Myocyte (in vitro differentiated cells): ENCODE measurements around the gene CFAP77. TPM values are rescaled to one million over a fixed set of nuclear protein-coding genes. Genes with fewer than 3 reads are reported as not detected.

Source experiments
- DNase-seq: peaks from one replicate; pipeline ENCODE4 v3.0.0-alpha.2; 2012; ENCODE audit warnings: low read depth
- total RNA-seq: library from RNA; depleted of rRNA; stranded (reverse); fragments of >200 nt; gene quantifications from 2 replicates; pipeline ENCODE4 v1.2.3, GENCODE V29; 2014

CFAP77 gene
- total RNA-seq, 1 donor from 2014 or later, result not detected

DNA sequence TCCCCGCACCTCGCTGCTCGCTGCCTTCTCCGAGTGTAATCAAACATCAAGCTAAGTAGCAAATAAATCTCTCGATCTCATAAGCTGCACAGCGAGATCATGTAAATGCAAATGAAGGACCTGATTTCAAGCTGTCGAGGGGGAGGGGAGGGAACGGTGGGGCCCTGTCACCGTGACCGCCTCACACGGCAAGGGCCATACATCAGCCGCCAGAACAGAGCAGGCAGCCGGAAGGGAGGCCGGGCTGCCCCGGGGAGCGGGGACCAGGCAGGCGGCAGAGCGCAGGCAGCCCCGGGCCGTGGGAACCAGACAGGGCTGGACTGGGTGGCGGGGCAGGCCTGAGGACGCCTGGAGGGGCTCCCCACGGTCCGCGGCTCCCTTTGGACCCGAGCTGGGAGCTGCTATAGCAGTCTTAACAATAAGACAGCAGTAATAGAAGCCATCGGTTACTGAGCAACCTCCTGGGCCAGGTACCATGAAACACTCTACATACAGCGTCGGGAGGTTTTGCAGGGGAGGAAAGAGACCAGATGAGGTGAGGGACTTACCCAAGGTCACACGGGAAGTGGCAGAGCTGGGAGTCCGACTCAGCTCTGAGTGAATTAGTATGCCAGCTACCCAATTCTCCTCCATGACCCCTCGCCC, 76.8 kb downstream of the CFAP77 start:
- no peak for DNase-seq

DNA sequence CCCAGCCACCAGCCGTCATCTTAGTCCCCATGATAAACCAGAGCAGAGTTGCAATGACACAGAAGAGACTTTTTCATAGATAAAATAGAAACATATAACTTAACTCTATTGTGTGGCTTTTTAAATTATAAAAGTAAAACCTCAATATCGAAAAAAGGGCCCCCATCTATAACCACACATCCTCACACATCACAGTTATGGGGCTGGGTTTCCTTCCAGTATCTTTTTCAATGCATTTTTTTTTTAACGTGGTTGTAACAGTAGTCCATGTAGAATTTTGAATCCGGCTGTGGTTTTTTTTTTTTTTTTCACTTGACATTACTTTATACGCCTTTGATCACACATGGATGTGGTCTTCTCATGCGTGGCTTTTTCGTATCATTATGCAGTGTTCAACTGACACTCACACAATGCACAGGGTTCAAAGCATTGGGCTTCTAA, 77.4 kb downstream of the CFAP77 start:
- no peak for DNase-seq

DNA sequence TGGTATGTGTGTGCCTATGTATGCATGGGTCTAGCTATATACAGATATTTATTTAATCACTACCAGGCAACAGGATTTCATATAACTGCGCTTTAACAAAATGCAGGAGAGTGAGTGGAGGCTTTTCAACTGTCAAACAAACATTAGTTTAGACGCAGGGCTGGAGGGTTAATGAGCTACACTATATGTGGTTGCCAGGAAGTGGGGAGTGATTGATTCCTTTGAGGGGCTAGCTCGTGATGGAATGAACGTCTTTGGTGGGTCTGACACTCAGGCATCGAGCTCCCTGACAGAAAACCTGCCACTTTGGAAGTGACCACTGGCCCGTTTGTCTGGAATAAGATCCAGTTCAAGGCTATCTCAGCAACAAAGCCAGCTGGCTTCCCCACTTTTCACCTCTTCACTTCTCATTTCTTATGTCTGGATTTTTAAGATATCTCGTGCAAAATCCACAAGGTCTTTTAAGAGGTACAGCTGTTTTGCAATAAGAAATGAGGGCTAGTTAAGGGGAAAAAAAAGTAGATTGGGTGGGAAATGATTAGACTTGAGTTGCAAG, 78.0 kb downstream of the CFAP77 start:
- DNase-seq, result no peak

DNA sequence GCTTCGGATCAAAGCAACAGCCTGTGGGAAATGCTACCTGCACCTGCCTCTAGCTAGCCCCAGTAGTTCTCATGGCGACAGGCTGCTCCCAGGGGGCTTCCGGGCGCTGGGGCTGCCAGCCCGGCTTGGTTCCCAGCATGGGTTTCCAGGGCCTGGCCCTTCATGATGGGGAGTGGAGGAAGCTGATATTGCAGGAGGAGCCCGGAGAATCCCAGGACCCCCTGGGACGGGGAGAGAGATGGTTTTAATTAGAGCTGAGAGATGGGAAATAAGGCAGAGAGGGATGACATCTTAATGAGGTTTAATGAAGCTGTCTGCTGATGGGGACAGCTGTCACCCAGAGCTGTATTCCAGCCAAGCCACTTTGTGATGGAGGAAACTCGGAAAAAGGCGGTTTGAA, 78.6 kb downstream of the CFAP77 start:
- DNase-seq, result no peak

DNA sequence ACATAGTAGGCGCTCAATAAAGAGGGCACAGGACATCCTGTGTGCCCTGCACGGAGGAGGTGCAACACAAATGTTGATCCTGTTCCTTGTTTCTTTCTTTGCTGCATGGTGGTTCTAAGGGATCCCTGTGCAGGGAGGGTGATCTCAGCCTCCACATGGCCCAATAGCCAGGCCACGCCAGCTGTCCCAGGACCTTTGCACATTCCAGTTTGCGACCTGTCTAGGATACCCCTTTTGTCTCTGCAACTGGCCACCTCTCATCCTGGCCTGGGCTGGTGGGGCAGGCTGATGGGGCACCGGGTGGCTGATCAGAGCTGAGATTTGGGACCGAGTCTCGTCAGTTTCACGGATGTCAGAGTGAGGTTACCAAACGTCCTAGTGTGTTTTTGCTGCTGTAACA, 79.5 kb downstream of the CFAP77 start:
- no peak for DNase-seq

DNA sequence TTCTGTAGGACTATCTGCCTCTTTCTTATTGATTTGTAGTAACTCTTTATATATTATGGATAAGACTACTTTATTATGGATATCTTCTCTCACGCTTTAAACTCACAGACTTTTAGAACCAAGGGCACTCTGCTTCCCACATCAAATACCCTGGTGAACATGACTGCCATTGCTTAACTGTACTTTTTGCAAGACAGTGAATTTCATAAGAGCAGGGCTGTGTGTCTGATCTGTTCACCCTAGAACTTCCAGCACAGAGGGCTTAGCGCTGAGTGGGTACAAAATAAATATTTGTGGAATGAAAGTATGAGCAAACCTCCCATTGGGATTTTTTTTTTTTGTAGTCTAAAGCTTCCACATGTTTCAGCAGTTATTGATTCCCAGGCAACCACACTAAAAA, 84.8 kb downstream of the CFAP77 start:
- DNase-seq, result no peak

DNA sequence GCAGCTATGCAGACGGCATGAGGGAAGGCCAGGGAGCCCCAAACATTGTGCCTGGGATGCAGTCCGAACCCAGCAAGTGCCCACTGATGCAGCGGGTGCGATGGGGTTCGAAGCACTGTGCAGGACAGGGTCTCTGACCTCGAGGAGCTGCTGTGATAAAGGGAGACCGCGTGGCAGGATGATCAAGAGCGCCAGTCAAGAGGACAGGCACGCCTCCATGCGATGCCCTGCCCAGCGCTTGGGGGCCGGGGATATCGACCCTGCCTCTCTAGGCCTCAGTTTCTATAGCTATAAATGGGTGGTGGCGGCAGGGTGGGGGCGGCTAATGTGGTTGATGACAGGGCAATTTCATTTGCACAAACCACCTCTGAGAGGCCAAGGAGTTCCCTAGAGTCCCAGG, 87.7 kb downstream of the CFAP77 start:
- no peak for DNase-seq

DNA sequence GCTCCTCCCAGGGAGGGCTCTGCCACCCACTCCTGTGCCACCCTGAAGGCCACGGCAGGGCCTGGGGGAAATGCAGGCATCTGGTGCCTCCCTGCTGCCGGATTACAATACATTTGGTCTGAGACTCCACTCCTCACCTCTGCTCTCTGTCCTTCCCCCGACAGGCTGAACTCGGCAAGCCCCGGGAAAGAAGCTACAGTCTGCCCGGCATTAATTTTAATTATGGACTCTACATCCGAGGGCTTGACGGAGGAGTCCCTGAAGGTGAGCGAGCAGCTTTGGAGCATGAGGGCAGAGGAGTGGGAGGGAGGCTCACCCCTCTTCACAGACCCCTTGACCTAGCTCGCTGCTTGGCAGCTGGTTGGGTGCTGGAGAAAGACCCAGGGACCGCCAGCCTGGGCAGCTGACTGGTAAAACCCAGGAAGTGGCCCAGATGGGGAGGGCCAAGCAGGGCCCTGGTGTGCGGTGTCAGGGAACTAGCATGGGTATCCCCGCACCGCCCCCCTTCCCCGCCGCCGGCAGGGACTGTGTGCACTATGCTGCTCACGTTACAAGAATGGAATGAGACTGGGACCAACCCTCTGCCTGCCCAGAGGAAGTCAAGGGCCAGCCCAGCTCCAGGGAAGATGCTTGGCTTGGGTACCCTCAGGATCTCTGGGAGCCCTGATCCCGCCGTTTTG, 88.7 kb downstream of the CFAP77 start:
- DNase-seq, result peak; percentile 26

DNA sequence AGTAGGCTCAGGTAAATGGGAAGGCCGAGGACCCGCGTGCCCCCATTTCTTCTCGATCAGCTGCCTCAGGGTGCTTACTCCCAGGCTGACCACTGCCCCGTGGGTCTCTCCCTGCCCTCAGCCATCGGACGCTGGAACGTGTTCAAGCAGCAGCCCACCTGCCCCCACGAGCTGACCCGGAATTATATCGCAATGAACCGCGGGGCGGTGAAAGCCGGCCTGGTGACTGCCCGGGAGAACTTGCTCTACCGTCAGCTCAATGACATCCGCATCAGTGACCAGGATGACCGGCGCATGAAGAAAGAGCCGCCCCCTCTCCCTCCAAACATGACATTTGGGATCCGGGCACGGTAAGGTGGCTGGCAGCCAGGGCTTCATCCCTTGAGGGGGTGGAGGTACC, 89.2 kb downstream of the CFAP77 start:
- DNase-seq, result no peak

DNA sequence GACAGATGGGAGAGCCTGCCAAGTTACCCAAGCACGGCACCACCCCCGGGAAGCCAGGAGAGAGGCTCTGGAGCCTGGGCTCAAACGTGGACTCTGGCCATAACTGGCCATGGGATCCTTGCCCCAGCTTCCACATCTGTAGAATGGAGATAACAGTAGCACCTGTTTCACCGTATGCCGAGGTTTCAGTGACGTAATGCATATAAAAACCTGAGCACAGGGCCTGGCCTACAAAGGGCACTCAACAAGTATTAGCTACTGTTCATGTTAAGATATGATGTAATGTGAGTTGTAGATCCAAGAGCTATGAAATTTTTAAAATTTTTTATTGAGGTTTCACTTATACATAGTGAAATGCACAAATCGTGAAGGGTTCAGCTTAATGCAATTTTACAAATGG, 90.2 kb downstream of the CFAP77 start:
- no peak for DNase-seq

DNA sequence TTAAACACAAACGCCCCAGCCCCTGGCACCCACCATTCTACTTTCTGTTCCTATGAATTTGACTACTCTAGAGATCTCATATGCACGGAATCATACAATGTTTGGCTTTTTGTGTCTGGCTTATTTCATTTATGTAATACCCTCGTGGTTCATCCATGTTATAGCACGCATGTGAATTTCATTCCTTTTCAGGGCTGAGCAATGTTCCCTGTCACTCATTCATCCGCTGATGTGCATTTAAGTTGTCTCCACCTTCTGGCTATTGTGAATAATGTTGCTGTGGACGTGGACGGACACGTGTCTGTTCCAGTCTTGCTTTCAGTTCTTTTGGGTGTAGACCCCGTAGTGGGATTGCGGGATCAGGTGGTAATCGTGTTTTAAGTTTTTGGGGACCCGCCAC, 92.5 kb downstream of the CFAP77 start:
- DNase-seq, result no peak

DNA sequence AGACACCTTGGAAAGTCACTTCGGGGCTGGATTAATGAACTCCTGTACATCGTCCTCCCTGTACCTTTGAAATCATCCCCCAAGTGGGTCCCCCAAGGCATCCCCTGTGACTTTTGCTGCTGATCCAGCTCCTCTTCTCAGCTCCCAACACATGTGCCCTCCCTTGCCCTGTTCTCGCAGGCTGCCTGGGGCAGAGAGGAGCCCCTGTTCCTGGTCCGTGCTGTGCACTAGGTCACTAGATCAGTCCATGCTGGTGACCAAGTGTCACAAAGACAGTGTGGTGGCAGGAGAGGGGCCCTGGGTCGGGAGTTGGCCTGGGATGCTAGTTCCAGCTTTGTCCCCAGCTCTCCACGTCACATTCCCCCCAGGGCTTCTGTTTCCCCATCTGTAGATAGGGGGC, 93.1 kb downstream of the CFAP77 start:
- DNase-seq, result no peak

DNA sequence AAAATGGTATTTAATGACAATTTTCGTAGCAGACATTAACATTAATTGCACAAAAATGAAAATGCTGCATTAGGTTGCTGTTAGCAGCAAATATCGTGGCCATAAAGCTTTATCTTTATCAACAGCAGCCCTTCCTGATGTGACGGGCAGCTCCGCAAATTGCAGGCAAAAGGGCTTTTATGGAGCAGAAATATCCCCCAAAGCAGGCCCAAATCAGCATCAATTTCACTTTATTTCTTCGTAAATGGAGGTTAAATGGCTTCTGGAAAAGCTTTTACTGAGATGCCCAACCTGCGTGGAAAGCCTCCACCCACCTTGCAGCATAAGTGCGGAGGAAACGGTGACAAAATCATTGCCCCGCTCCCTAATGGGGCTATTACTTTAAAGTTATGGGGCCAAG, 94.5 kb downstream of the CFAP77 start:
- DNase-seq, result no peak

DNA sequence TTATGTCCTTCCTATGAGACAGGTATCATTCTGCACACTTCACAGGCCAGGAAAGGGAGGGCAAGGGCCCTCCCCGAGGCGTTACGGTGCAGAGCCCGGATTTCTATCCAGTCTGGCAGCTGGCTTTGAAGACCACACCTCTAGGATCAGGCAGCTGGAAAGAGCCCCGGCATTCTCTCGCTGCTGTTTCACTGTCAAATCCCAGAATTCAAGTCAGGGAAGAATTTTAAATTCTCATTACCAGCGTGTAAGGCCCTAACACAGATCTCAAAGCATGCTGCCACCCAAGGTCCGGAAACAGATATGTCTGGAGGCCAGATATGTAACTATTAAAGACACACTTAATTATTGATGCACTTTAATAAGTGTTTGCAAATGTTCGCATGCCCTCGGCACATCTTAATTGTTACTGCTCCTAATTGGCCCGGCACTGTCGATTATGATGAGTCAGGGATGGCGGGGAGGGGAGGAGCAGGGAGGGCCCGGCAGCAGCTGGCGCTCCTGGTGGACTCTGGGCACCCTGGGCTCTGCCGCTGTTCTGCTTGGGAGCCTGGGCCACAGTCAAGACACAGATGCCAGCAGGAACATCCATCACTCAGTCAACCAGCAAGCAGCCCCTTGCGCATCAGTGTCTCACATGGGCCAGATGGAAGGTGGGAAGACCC, 96.1 kb downstream of the CFAP77 start:
- DNase-seq, result no peak

DNA sequence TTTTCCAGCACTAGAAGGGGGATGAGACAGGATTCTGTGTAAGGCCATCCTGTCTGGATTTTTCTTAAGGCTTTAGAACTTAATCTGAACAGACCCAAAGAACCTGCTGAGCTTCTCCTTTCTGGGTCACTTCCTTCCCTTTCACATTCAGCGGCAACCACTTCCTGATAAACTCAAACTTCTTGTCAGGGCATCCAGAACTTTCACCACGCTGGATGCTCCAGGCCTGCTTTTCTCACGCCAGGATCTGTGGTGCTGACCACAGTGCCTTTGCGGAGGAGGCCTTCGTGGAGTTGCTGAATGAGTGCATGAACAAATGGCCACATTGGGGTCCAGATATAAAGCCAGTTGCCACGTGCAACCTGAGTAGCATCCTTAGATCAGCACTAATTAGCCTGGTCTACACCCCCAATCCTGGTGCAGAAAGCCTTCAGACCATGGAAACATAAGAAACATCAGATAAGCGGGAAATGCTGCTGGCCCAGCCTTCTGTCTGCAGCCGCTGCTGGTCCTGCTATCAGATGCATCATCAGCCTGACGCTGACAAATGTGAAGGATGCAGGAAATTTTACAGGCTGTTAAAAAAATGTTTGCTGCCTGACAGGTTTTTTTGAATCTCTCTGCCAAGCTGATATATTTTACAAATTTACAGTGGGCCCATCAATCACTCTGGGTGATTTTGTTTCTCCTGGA, 97.1 kb downstream of the CFAP77 start:
- DNase-seq, result no peak

DNA sequence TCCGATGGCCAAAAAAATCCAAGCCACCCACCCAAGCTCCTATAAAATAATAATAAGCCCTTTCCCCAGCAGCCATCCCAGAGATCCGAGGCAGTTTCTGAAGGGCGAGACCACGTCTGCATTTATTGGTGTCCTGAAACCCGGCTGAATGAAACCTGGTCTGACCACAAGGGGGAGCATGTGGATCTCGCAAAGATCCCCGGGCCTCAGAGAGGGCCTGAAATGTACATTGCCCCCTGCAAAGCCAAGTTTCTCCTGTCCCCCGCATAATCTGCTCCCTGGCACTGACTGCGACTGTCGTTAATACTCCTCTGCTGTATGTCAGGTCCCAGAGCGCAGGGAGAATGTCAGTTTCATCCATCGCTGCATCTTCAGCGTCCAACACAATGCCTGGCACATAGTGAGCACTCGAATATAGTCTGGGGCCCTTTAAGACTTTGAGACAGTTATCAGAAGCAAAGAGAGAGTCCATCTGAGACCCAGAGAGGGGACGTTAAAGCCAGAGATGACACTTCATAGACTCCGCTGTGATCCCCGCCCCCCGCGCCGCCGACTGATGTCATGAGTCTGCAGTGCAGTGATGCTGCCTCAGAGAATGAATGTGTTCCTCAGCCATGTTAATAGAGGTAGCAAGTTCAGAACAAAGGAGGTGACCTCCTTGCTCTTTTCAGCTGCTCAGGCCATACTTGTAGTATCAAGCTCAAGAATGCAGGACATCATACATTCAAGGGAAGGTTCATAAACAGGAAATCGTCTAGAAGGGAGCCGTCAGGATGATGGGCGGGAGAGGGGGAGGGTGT, 97.9 kb downstream of the CFAP77 start:
- DNase-seq, result peak; percentile 71

DNA sequence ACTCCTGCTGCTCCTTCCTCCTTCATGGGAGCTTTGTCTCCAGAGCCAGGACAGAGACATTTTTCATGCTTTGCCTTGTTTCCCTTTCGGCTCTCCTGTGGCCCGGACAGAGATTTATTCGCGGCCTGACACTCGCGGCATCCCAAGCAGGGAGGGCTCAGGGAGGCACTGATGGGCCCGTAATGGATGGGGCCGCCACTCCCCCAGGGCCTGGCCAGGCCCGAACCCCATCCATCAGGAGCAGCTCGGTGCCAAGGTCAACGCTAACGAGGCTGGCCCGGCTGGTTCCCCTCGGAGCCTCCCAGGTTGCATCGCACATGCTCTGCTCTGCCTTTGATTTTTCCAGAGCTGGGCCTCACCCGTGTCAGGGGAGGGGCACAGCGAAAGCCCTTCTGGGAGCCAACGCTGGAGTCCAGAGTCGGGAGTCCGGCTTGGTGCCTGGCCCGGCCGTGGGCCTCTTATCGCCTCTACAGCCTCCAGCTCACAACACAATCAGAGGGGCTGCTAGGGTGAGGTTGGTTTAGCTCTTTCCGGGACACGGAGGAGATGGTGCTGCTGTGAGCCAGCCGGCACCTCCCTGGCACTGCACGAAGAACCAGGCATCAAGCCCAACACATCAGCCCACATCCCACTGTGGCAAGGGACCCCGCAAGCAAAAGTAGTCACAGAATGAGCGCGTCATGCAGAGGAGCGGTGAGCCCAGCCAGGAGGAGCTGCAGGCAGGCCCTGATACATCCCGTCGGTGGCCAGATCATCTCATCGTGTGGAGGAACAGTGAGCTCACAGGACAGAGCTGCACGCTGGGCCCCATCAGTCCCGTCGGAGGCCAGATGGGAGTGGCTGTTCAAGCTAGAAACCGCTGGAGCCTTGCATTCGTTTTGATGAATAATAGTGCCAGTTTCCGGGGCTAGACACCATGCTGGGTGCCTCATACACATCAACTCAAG, 100.2 kb downstream of the CFAP77 start:
- DNase-seq, result no peak

DNA sequence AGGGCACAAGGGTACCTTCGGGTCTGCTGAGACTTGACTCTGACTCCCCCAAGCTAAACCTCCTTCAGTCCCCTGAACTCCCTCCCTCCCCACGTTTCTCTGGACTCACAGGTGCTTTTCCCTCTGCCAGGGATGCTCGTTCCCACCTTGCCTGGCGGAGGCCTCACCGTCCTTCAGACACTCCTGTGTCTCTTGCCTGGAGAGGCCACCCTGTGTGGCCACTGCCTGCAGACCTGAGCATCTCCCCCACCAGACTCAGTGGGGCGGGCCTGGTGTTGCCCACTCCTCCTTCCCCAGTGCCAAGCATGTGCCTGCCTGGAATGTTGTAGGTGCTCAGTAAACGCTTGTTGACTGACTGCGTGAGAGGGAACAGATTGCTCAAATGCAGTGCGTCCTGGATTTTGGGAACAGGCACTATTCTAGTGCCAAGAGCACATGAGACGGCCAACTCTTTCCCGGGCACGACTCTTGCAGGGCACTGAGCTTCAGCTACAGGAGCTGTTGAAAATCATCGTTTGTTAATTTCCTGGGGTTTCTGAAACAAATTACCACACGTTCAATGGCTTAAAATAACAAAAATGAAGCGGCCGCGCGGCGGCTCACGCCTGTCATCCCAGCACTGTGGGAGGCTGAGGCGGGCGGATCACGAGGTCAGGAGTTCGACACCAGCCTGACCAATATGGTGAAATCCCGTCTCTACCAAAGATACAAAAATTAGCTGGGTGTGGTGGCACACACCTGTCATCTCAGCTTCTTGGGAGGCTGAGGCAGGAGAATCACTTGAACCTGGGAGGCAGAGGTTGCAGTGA, 101.4 kb downstream of the CFAP77 start:
- DNase-seq, result no peak

DNA sequence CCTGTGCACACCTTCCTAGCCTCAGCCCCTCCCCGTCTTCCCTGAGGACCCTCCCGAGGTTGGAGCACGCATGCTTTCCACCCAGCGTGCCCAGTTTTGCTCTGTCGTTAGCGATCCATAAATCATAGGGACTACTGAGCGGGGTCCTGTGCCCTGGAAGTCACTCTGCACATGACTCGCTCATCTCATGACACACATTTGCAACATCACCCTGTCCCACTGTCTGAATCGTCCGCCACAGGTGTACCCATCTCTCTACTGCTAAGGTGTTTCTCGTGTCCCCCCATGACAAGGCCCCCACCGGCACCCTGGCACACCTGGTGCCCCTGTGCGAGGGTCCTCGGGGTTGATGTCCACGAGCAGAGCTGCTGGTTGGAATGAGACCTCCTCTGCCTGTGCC, 103.4 kb downstream of the CFAP77 start:
- no peak for DNase-seq
